Inferior parietal cortex (tissue), 1 donor: ENCODE data around the gene CCZ1B.
"Not testable (repeated sequence)": the region's sequence is repeated elsewhere in the genome, so short reads cannot be mapped to it uniquely, and the experiment has no call there.

Source experiments
- DNase-seq: peaks from one replicate; pipeline ENCODE4 v3.0.0-alpha.2; 2016; ENCODE audit errors: extremely low spot score

CCZ1B gene

GRCh38 chr7:6831018-6831725, 5.1 kb upstream of the CCZ1B start:
- DNase-seq, result no peak

- not testable (repeated sequence) for DNase-seq
Observed at GRCh38 chr7:6830026-6830425, 4.0 kb upstream of the CCZ1B start.

- not testable (repeated sequence) for DNase-seq
Observed at GRCh38 chr7:6829616-6830015, 3.5 kb upstream of the CCZ1B start.

- DNase-seq, result not testable (repeated sequence)
Observed at GRCh38 chr7:6827180-6827579, 1.1 kb upstream of the CCZ1B start.

GRCh38 chr7:6825236-6826125, 594 bp downstream of the CCZ1B start:
- not testable (repeated sequence) for DNase-seq

GRCh38 chr7:6821622-6822021, 4.5 kb downstream of the CCZ1B start:
- DNase-seq, result not testable (repeated sequence)

- not testable (repeated sequence) for DNase-seq
Observed at GRCh38 chr7:6815470-6815869, 10.6 kb downstream of the CCZ1B start.

GRCh38 chr7:6813011-6813410, 13.1 kb downstream of the CCZ1B start:
- DNase-seq, result not testable (repeated sequence)

- DNase-seq, result not testable (repeated sequence)
Observed at GRCh38 chr7:6807959-6808358, 18.1 kb downstream of the CCZ1B start.

GRCh38 chr7:6807393-6807918, 18.6 kb downstream of the CCZ1B start:
- DNase-seq, result not testable (repeated sequence)

GRCh38 chr7:6800331-6800730, 25.7 kb downstream of the CCZ1B start:
- DNase-seq, result not testable (repeated sequence)

- not testable (repeated sequence) for DNase-seq
Observed at GRCh38 chr7:6799887-6800286, 26.2 kb downstream of the CCZ1B start.

- DNase-seq, result not testable (repeated sequence)
Observed at GRCh38 chr7:6798047-6798446, 28.0 kb downstream of the CCZ1B start.

- not testable (repeated sequence) for DNase-seq
Observed at GRCh38 chr7:6797218-6797617, 28.9 kb downstream of the CCZ1B start.

GRCh38 chr7:6794276-6794675, 31.8 kb downstream of the CCZ1B start:
- DNase-seq, result not testable (repeated sequence)

- not testable (repeated sequence) for DNase-seq
Observed at GRCh38 chr7:6792113-6792872, 33.8 kb downstream of the CCZ1B start.

- not testable (repeated sequence) for DNase-seq
Observed at GRCh38 chr7:6789353-6789752, 36.7 kb downstream of the CCZ1B start.

- DNase-seq, result not testable (repeated sequence)
Observed at GRCh38 chr7:6781581-6781980, 44.5 kb downstream of the CCZ1B start.

- DNase-seq, result not testable (repeated sequence)
Observed at GRCh38 chr7:6761186-6761585, 64.9 kb downstream of the CCZ1B start.

GRCh38 chr7:6753964-6754363, 72.1 kb downstream of the CCZ1B start, which contains the start of gene RSPH10B2:
TSS of gene RSPH10B2 (plus strand) at chr7:6754103. CDS start at chr7:6757678, 3,575 bp downstream.
- not testable (repeated sequence) for DNase-seq

GRCh38 chr7:6750173-6750572, 75.9 kb downstream of the CCZ1B start:
- not testable (repeated sequence) for DNase-seq
